ENCODE data around the gene TMC1. TPM values are rescaled to one million over a fixed set of nuclear protein-coding genes. Genes with fewer than 3 reads are reported as not detected.

Gene TMC1
- total and polyA plus RNA-seq, 9 donors: 0.39 to 1.4 (median 0.65) TPM

GRCh38 chr9:72633966-72634365 lies 112.6 kb downstream of the TMC1 start:
- Histone ChIP-seq H3K27me3 (ENCODE audit: control insufficient read depth, insufficient read depth, low read length) (no peaks in the 10 kb centered on the region), H3K9me3 (replicated peaks; ENCODE audit: control insufficient read depth, low read depth, low read length) (peaks cover 3% of the 10 kb centered on the region), H3K27ac (ENCODE audit: low read length) (no peak overlapping the region), H3K36me3 (ENCODE audit: control insufficient read depth, insufficient read depth, low read length) (no peaks in the 10 kb centered on the region), H3K4me3 (ENCODE audit: low read length) (no peak overlapping the region), H3K4me1 (ENCODE audit: control insufficient read depth, insufficient read depth, low read length) (no peaks in the 10 kb centered on the region)
- DNase-seq: no peak
- 25% methylated on average over 1 of the region's 5 CpGs for WGBS (ENCODE audit: insufficient coverage)

GRCh38 chr9:72635197-72635596 lies 113.8 kb downstream of the TMC1 start:
- Histone ChIP-seq H3K36me3 (ENCODE audit: control insufficient read depth, insufficient read depth, low read length) (no peaks in the 10 kb centered on the region), H3K27me3 (ENCODE audit: control insufficient read depth, insufficient read depth, low read length) (no peaks in the 10 kb centered on the region), H3K4me3 (ENCODE audit: low read length) (no peak overlapping the region), H3K9me3 (replicated peaks; ENCODE audit: control insufficient read depth, low read depth, low read length) (peaks cover 3% of the 10 kb centered on the region), H3K4me1 (ENCODE audit: control insufficient read depth, insufficient read depth, low read length) (no peaks in the 10 kb centered on the region), H3K27ac (ENCODE audit: low read length) (no peak overlapping the region)
- DNase-seq: no peak
- WGBS (ENCODE audit: insufficient coverage): no CpG with 5 or more reads among the region's 1 CpG

- Histone ChIP-seq H3K9me3 (replicated peaks; ENCODE audit: control insufficient read depth, low read depth, low read length) (peaks cover 3% of the 10 kb centered on the region), H3K27me3 (ENCODE audit: control insufficient read depth, insufficient read depth, low read length) (no peaks in the 10 kb centered on the region), H3K27ac (ENCODE audit: low read length) (no peak overlapping the region), H3K36me3 (ENCODE audit: control insufficient read depth, insufficient read depth, low read length) (no peaks in the 10 kb centered on the region), H3K4me3 (ENCODE audit: low read length) (no peak overlapping the region), H3K4me1 (ENCODE audit: control insufficient read depth, insufficient read depth, low read length) (no peaks in the 10 kb centered on the region)
- no CpG with 5 or more reads among the region's 3 CpGs for WGBS (ENCODE audit: insufficient coverage)
- no peak for DNase-seq
Observed at GRCh38 chr9:72636621-72637020, 115.2 kb downstream of the TMC1 start.

DNA sequence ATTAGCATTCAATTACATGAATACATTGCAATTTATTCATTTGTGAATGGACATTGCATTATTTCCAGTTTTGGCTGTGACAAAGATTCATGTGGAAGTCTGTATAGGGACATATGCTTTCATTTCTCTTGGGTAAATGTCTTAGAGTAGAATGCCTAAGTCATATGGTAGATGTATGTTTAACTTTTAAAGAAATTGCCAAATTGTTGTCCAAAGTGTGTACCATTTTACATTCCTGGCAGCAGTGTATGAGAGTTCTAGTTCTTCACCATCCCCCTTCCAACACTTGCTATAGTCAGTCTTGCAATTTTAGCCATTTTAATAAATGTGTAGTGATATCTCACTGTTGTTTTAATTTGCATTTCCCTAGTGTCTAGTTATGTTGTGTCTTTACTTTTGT lies 122.2 kb downstream of the TMC1 start:
- H3K4me3 ChIP-seq (ENCODE audit: low read length): no peak overlapping the region
- no peaks in the 10 kb centered on the region for H3K9me3 ChIP-seq (replicated peaks; ENCODE audit: control insufficient read depth, low read depth, low read length)
- no peaks in the 10 kb centered on the region for H3K4me1 ChIP-seq (ENCODE audit: control insufficient read depth, insufficient read depth, low read length)
- H3K27ac ChIP-seq (ENCODE audit: low read length): no peak overlapping the region
- DNase-seq: no peak
- H3K36me3 ChIP-seq (ENCODE audit: control insufficient read depth, insufficient read depth, low read length): no peaks in the 10 kb centered on the region
- H3K27me3 ChIP-seq (ENCODE audit: control insufficient read depth, insufficient read depth, low read length): no peaks in the 10 kb centered on the region

DNA sequence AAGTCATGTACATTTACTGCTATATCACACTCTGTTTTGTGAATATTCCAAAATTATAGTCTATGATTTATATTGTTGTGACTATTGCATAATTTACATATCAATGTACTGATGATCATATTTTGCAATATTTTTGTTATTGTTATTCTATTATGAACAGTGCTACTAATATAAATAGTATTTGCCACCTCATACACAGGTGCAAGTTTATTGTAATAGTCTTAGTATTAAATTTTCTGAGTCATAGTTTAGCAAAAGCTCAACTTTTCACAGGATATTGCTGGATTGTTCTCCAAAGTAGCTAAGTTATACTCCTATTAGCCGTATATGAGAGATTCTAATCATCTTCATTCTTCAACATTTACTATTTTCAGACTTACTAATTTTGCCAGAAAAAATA lies 124.7 kb downstream of the TMC1 start:
- H3K9me3 ChIP-seq (replicated peaks; ENCODE audit: control insufficient read depth, low read depth, low read length): no peaks in the 10 kb centered on the region
- WGBS (ENCODE audit: insufficient coverage): no CpG with 5 or more reads among the region's 1 CpG

GRCh38 chr9:72648324-72649126 lies 127.1 kb downstream of the TMC1 start:
- H3K9me3 ChIP-seq (replicated peaks; ENCODE audit: control insufficient read depth, low read depth, low read length): no peaks in the 10 kb centered on the region
- WGBS (ENCODE audit: insufficient coverage): 44% methylated on average over 2 of the region's 5 CpGs
- no peaks in the 10 kb centered on the region for H3K27me3 ChIP-seq (ENCODE audit: control insufficient read depth, insufficient read depth, low read length)
- no peak overlapping the region for H3K4me3 ChIP-seq (ENCODE audit: low read length)
- H3K36me3 ChIP-seq (ENCODE audit: control insufficient read depth, insufficient read depth, low read length): no peaks in the 10 kb centered on the region
- no peaks in the 10 kb centered on the region for H3K4me1 ChIP-seq (ENCODE audit: control insufficient read depth, insufficient read depth, low read length)
- no peak overlapping the region for H3K27ac ChIP-seq (ENCODE audit: low read length)
- peak; percentile 4 for DNase-seq

More for the DNA sequence above, 124.7 kb downstream of the TMC1 start:
- H3K4me3 ChIP-seq (ENCODE audit: low read length): no peak overlapping the region
- H3K27me3 ChIP-seq (ENCODE audit: control insufficient read depth, insufficient read depth, low read length): no peaks in the 10 kb centered on the region
- DNase-seq: no peak
- H3K36me3 ChIP-seq (ENCODE audit: control insufficient read depth, insufficient read depth, low read length): no peaks in the 10 kb centered on the region
- no peaks in the 10 kb centered on the region for H3K4me1 ChIP-seq (ENCODE audit: control insufficient read depth, insufficient read depth, low read length)
- no peak overlapping the region for H3K27ac ChIP-seq (ENCODE audit: low read length)

- DNase-seq: no peak
Observed at GRCh38 chr9:72649127-72649442, 127.7 kb downstream of the TMC1 start.

GRCh38 chr9:72650206-72650605 lies 128.8 kb downstream of the TMC1 start:
- no peaks in the 10 kb centered on the region for H3K4me1 ChIP-seq (ENCODE audit: control insufficient read depth, insufficient read depth, low read length)
- no peaks in the 10 kb centered on the region for H3K27me3 ChIP-seq (ENCODE audit: control insufficient read depth, insufficient read depth, low read length)
- no peak overlapping the region for H3K27ac ChIP-seq (ENCODE audit: low read length)
- no peak overlapping the region for H3K4me3 ChIP-seq (ENCODE audit: low read length)
- no peaks in the 10 kb centered on the region for H3K9me3 ChIP-seq (replicated peaks; ENCODE audit: control insufficient read depth, low read depth, low read length)
- DNase-seq: no peak
- no CpG with 5 or more reads among the region's 2 CpGs for WGBS (ENCODE audit: insufficient coverage)
- H3K36me3 ChIP-seq (ENCODE audit: control insufficient read depth, insufficient read depth, low read length): no peaks in the 10 kb centered on the region

More at GRCh38 chr9:72649127-72649442, 127.7 kb downstream of the TMC1 start:
- Histone ChIP-seq H3K36me3 (ENCODE audit: control insufficient read depth, insufficient read depth, low read length) (no peaks in the 10 kb centered on the region), H3K9me3 (replicated peaks; ENCODE audit: control insufficient read depth, low read depth, low read length) (no peaks in the 10 kb centered on the region), H3K27me3 (ENCODE audit: control insufficient read depth, insufficient read depth, low read length) (no peaks in the 10 kb centered on the region), H3K27ac (ENCODE audit: low read length) (no peak overlapping the region), H3K4me1 (ENCODE audit: control insufficient read depth, insufficient read depth, low read length) (no peaks in the 10 kb centered on the region), H3K4me3 (ENCODE audit: low read length) (no peak overlapping the region)
- no CpG with 5 or more reads among the region's 1 CpG for WGBS (ENCODE audit: insufficient coverage)

DNA sequence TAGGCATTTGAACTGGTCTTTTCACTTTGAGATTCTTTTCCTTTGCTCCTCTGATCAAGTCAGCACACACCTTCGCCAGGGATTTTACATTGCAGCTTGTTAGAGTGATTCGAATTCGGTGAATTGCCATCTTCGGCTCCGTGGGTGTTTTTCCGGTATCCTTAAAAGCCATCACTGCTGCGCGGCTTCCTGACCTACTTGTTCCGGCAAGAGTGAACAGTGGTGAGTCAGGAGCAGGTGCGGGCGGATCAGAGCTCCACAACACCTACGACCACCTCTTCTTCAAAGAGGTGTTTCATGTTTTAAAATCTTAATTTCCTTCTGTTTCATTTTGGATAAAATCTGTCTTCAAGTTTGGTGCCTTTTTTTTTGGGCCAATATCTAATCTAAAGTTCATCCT lies 134.6 kb downstream of the TMC1 start:
- DNase-seq: no peak
- H3K4me1 ChIP-seq (ENCODE audit: control insufficient read depth, insufficient read depth, low read length): no peaks in the 10 kb centered on the region
- H3K27me3 ChIP-seq (ENCODE audit: control insufficient read depth, insufficient read depth, low read length): no peaks in the 10 kb centered on the region
- 93% methylated on average over 8 of the region's 12 CpGs for WGBS (ENCODE audit: insufficient coverage)
- H3K27ac ChIP-seq (ENCODE audit: low read length): no peak overlapping the region
- H3K36me3 ChIP-seq (ENCODE audit: control insufficient read depth, insufficient read depth, low read length): no peaks in the 10 kb centered on the region
- no peaks in the 10 kb centered on the region for H3K9me3 ChIP-seq (replicated peaks; ENCODE audit: control insufficient read depth, low read depth, low read length)
- H3K4me3 ChIP-seq (ENCODE audit: low read length): no peak overlapping the region

GRCh38 chr9:72657023-72657422 lies 135.6 kb downstream of the TMC1 start:
- 71% methylated on average over 1 of the region's 2 CpGs for WGBS (ENCODE audit: insufficient coverage)
- Histone ChIP-seq H3K4me3 (ENCODE audit: low read length) (no peak overlapping the region), H3K36me3 (ENCODE audit: control insufficient read depth, insufficient read depth, low read length) (no peaks in the 10 kb centered on the region), H3K9me3 (replicated peaks; ENCODE audit: control insufficient read depth, low read depth, low read length) (no peaks in the 10 kb centered on the region), H3K27me3 (ENCODE audit: control insufficient read depth, insufficient read depth, low read length) (no peaks in the 10 kb centered on the region), H3K27ac (ENCODE audit: low read length) (no peak overlapping the region), H3K4me1 (ENCODE audit: control insufficient read depth, insufficient read depth, low read length) (no peaks in the 10 kb centered on the region)
- no peak for DNase-seq

GRCh38 chr9:72658703-72659102 lies 137.3 kb downstream of the TMC1 start:
- Histone ChIP-seq H3K9me3 (replicated peaks; ENCODE audit: control insufficient read depth, low read depth, low read length) (no peaks in the 10 kb centered on the region), H3K27ac (ENCODE audit: low read length) (no peak overlapping the region), H3K36me3 (ENCODE audit: control insufficient read depth, insufficient read depth, low read length) (no peaks in the 10 kb centered on the region), H3K4me3 (ENCODE audit: low read length) (no peak overlapping the region), H3K27me3 (ENCODE audit: control insufficient read depth, insufficient read depth, low read length) (no peaks in the 10 kb centered on the region), H3K4me1 (ENCODE audit: control insufficient read depth, insufficient read depth, low read length) (no peaks in the 10 kb centered on the region)
- WGBS (ENCODE audit: insufficient coverage): no CpG with 5 or more reads among the region's 2 CpGs
- no peak for DNase-seq
